Uterus (tissue), 2 donors: ENCODE results near the gene ANKRD33B.

ENCODE experiments used
- CTCF ChIP-seq, 4 experiments: fragments of 200-600 bp in 2 of 4; fragments of 450-650 bp in 2 of 4; sonication (generic) in 2 of 4; IDR thresholded peaks; one replicate each; pipeline ENCODE4 v1.5.1; 2016 to 2019; ENCODE audit warnings: antibody characterized with exemption in 4 of 4, mild to moderate bottlenecking in 2 of 4, moderate library complexity in 1 of 4
- POLR2A ChIP-seq, 2 donors: fragments of 450-650 bp; IDR thresholded peaks; one replicate each; pipeline ENCODE4 v1.6.1; 2016; ENCODE audit warnings: antibody characterized with exemption in 2 of 2, mild to moderate bottlenecking in 1 of 2, moderate library complexity in 1 of 2

DNA sequence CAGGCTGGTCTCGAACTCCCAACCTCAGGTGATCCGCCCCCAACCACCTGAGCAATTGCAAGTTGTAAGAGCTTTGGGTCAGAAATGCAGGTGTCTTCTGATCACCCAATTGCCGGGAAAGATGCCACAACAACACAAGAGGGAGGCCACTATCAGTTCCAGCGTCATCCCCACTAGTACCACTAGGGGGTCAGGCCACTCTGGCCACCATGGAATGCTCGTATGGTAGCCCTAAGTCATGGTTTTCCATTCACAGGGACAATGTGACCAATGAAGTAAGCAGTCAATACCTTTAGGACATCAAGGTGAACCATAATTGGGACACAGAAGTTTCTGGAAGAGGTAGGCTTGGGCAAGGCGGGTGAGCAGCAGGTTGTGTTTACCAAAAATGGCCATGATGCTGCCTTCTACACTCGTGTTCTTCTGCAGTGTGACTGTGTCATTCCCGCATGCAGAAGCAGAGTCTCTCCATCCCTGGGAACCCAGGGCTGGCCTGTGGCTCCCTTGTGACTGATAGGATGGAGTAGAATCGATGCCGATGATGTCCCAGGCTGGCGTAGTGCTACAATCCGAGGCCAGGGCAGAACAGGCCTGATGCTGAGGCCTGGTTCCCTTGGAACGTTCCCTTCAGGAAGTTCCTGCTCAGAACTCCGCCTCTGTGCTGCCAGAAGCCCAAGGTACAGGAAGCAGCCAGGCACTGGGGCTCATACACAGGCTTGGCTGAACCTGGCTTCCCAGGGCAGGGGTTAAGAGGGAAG is 42.2 kb upstream of the ANKRD33B start:
- TF ChIP-seq CTCF (IDR thresholded peaks at IDR 0.05) (no peak), POLR2A (IDR thresholded peaks at IDR 0.05) (no peak)
